Measurements from ENCODE around the gene FAM174C. TPM values are rescaled to one million over a fixed set of nuclear protein-coding genes. Genes with fewer than 3 reads are reported as not detected.
A peak's percentile ranks its signal among the peaks of the same experiment; 100 is the strongest.

The FAM174C gene
- total and polyA plus RNA-seq, 11 donors, result 11.6 to 56.4 (median 23.8) TPM

- peak overlapping the region in 3 of 12 donors; percentile 32 to 82 (median 78) for H3K4me3 ChIP-seq
- peaks cover 30 to 95% (median 90%) of the 10 kb centered on the region in 12 donors for H3K4me1 ChIP-seq
- no peaks in the 10 kb centered on the region for H3K9me3 ChIP-seq
- intact Hi-C loops (cut with DNase I), result no loop called here
- 57 to 78% (median 65%) methylated on average over 7 to 8 of the region's 8 CpGs for WGBS, 4 donors
- no peak for DNase-seq
- no peak for ATAC-seq
- TF ChIP-seq CTCF (IDR thresholded peaks at IDR 0.05), result no peak
- TF ChIP-seq POLR2A (IDR thresholded peaks at IDR 0.05), result no peak
- H3K27me3 ChIP-seq, result no peaks in the 10 kb centered on the region
- H3K36me3 ChIP-seq, result peaks cover 9 to 55% (median 49%) of the 10 kb centered on the region in 9 donors
- H3K27ac ChIP-seq, result peak overlapping the region; percentile 84 to 100 (median 98)
Observed at GRCh38 chr19:1258163-1258492, 17.2 kb upstream of the FAM174C start.

DNA sequence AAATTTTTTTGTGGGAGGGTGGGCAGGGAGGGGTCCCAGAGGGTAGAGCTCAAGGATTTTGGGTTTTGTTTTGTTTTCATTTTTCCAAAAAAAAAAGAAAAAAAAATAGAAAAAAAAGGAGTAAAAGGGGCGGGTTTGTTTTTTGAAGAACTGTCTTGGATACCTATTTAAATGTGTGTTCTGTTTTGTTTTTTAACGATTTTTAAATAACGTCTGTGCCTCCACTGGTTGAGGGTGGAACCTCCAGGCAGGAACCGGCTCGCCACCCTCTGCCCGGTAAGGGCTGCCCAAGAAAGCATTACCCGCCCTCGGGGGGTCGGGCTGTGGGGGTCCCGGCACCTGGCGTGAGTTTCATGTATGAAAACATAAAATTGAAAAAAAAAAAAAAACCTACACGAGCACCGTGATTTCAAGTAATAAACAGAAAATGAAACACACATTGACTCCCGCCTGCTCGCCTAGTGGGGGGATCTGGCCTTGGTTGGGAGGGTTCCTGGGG, 16.6 kb upstream of the FAM174C start:
- Histone ChIP-seq H3K4me1 (peaks cover 27 to 88% (median 84%) of the 10 kb centered on the region in 12 donors), H3K4me3 (peak overlapping the region in 10 of 12 donors; percentile 3 to 82 (median 36)), H3K9me3 (no peaks in the 10 kb centered on the region), H3K27ac (peak overlapping the region; percentile 84 to 100 (median 98)), H3K27me3 (no peaks in the 10 kb centered on the region), H3K36me3 (peaks cover 9 to 52% (median 46%) of the 10 kb centered on the region in 9 donors)
- DNase-seq, result no peak
- no peak for TF ChIP-seq CTCF (IDR thresholded peaks at IDR 0.05)
- TF ChIP-seq POLR2A (IDR thresholded peaks at IDR 0.05), result no peak
- 29 to 46% (median 34%) methylated on average over 15 of the region's 15 CpGs for WGBS, 4 donors
- ATAC-seq, result no peak
- intact Hi-C loops (cut with DNase I), result no loop called here

GRCh38 chr19:1259206-1259875, 16.0 kb upstream of the FAM174C start:
- DNase-seq (peak; percentile 87 to 93 (median 89)), ATAC-seq (peak; percentile 29 to 68 (median 32))
- 16 to 28% (median 23%) methylated on average over 12 to 17 of the region's 17 CpGs for WGBS, 4 donors
- Histone ChIP-seq H3K27ac (peak overlapping the region; percentile 84 to 100 (median 98)), H3K4me3 (peak overlapping the region in 10 of 12 donors; percentile 3 to 82 (median 36)), H3K4me1 (peaks cover 21 to 83% (median 78%) of the 10 kb centered on the region in 12 donors), H3K9me3 (no peaks in the 10 kb centered on the region), H3K27me3 (no peaks in the 10 kb centered on the region), H3K36me3 (peaks cover 6 to 46% (median 40%) of the 10 kb centered on the region in 9 donors)
- TF ChIP-seq POLR2A (IDR thresholded peaks at IDR 0.05) (peak in 1 of 2 donors; percentile 58), CTCF (IDR thresholded peaks at IDR 0.05) (no peak)
- intact Hi-C loops (cut with DNase I), result no loop called here

DNA sequence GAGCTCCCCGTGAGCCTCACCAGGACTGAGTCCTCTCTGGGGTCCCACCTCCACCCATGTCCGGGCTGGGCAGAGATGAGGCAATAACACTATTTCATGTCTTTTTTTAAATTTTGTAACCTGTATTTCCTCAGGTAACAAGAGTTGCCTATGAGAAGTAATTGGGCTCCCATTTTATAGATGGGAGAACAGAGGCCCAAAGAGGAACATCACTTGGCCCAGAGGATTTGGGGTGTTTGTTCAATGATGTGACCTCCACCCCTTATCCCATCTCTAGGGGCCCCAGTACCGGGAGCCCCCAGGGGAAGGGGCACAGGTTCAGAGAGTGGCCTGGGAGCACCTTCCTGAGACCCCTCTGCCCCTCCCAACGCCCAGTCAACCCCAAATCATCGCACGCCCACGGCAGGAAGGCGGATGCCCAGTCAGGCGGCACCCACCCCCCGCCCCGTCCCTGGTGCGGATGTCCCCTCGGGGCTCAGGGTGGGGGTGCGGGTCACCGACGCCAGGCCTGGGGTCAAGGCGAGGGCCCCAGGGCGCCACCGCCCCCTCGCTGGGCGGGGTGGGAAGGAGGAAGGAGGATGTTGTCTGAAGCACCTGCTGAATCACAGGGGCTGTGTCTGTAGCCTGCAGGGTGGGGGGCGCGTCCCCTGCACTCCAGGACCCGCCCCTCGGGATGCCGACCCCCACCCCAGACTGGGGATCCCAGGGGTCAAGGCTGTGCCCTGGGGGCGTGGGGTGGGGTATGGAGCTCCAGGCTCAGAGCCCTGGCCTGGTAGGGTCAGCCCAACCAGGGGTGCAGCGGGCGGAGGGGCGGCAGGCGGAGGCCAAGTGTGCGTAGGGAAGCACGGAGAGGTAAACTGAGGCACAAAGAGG, 15.2 kb upstream of the FAM174C start:
- WGBS, 4 donors, result 16 to 26% (median 24%) methylated on average over 14 to 33 of the region's 33 CpGs
- ATAC-seq, result peak; percentile 0 to 18 (median 2)

More for the DNA sequence above, 15.2 kb upstream of the FAM174C start:
- intact Hi-C loops (cut with DNase I), result no loop called here
- Histone ChIP-seq H3K27ac (peak overlapping the region; percentile 84 to 100 (median 98)), H3K27me3 (no peaks in the 10 kb centered on the region), H3K4me1 (peaks cover 20 to 79% (median 73%) of the 10 kb centered on the region in 12 donors), H3K4me3 (peak overlapping the region in 10 of 12 donors; percentile 27 to 82 (median 73)), H3K36me3 (peaks cover 6 to 39% (median 32%) of the 10 kb centered on the region in 9 donors), H3K9me3 (no peaks in the 10 kb centered on the region)
- TF ChIP-seq CTCF (IDR thresholded peaks at IDR 0.05) (no peak), POLR2A (IDR thresholded peaks at IDR 0.05) (no peak)
- peak in 4 of 5 donors; percentile 49 to 60 (median 56) for DNase-seq
